Measurements from ENCODE around the gene AAMDC. TPM values are rescaled to one million over a fixed set of nuclear protein-coding genes. Genes with fewer than 3 reads are reported as not detected.

Gene AAMDC
- total RNA-seq, 3 donors from 2014 or later (not counting 1 experiment from before 2014, with no cell fraction given): 4.8 to 5.7 (median 5.4) TPM

DNA sequence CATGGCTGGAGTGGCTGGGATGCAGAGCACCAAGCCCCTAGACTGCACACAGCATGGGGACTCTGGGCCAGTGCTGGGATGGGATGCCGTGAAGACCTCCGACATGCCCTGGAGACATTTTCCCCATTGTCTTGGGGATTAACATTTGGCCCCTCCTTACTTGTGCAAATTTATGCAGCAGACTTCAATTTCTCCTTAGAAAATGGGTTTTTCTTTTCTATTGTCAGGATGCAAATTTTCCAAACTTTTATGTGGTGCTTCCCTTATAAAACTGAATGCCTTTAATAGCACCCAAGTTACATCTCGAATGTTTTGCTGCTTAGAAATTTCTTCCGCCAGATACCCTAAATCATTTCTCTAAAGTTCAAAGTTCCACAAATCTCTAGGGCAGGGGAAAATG is 29.6 kb upstream of the AAMDC start:
- DNase-seq (no peak), ATAC-seq (no peak)
- Mint-ChIP-seq H3K4me3 (no peak overlapping the region), H3K4me1 (peaks cover 91 to 93% of the 10 kb centered on the region in 2 donors), H3K27ac (no peak overlapping the region), H3K27me3 (ENCODE audit: low read depth in 2 of 2) (no peaks in the 10 kb centered on the region), H3K9me3 (no peaks in the 10 kb centered on the region), H3K36me3 (no peaks in the 10 kb centered on the region)
- intact Hi-C loops (cut with micrococcal nuclease): no loop called here
- peaks cover 19% of the 10 kb centered on the region for H3K4me1 ChIP-seq (ENCODE audit: control insufficient read depth, insufficient read depth, low read length)
- H3K36me3 ChIP-seq (ENCODE audit: control insufficient read depth, insufficient read depth, low read length): no peaks in the 10 kb centered on the region
- H3K9me3 ChIP-seq (ENCODE audit: control insufficient read depth, insufficient read depth, low read length): no peaks in the 10 kb centered on the region
- no peak overlapping the region for H3K27ac ChIP-seq (ENCODE audit: low read length)
- H3K4me3 ChIP-seq (ENCODE audit: low read length): no peak overlapping the region
- WGBS (ENCODE audit: insufficient coverage): 96% methylated on average over 4 of the region's 4 CpGs
- no peaks in the 10 kb centered on the region for H3K27me3 ChIP-seq (ENCODE audit: control insufficient read depth, insufficient read depth, low read length)
- TF ChIP-seq, protein P1, sequence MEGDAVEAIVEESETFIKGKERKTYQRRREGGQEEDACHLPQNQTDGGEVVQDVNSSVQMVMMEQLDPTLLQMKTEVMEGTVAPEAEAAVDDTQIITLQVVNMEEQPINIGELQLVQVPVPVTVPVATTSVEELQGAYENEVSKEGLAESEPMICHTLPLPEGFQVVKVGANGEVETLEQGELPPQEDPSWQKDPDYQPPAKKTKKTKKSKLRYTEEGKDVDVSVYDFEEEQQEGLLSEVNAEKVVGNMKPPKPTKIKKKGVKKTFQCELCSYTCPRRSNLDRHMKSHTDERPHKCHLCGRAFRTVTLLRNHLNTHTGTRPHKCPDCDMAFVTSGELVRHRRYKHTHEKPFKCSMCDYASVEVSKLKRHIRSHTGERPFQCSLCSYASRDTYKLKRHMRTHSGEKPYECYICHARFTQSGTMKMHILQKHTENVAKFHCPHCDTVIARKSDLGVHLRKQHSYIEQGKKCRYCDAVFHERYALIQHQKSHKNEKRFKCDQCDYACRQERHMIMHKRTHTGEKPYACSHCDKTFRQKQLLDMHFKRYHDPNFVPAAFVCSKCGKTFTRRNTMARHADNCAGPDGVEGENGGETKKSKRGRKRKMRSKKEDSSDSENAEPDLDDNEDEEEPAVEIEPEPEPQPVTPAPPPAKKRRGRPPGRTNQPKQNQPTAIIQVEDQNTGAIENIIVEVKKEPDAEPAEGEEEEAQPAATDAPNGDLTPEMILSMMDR (IDR thresholded peaks at IDR 0.05): no peak

DNA sequence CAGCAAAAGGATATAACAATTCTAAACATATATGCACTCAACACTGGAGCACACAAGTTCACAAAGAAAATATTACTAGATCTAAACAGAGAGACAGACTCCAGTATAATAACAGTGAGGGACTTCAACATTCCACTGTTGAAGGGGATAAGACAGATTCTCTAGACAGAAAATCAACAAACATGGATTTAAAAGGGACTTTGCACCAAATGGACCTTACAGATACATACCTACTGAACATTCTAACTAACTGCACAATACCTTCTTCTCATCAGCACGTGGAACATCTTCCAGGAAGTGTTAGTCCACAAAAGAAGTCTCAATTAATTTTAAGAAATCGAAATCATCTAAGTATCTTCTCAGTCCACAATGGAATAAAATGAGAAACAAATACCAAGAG is 27.0 kb upstream of the AAMDC start:
- Mint-ChIP-seq H3K27ac (no peak overlapping the region), H3K27me3 (ENCODE audit: low read depth in 2 of 2) (no peaks in the 10 kb centered on the region), H3K4me1 (peaks cover 87 to 88% of the 10 kb centered on the region in 2 donors), H3K4me3 (no peak overlapping the region), H3K9me3 (no peaks in the 10 kb centered on the region), H3K36me3 (no peaks in the 10 kb centered on the region)
- Histone ChIP-seq H3K27ac (ENCODE audit: low read length) (no peak overlapping the region), H3K9me3 (ENCODE audit: control insufficient read depth, insufficient read depth, low read length) (no peaks in the 10 kb centered on the region), H3K36me3 (ENCODE audit: control insufficient read depth, insufficient read depth, low read length) (no peaks in the 10 kb centered on the region), H3K4me3 (ENCODE audit: low read length) (no peak overlapping the region), H3K27me3 (ENCODE audit: control insufficient read depth, insufficient read depth, low read length) (no peaks in the 10 kb centered on the region), H3K4me1 (ENCODE audit: control insufficient read depth, insufficient read depth, low read length) (peaks cover 14% of the 10 kb centered on the region)
- intact Hi-C loops (cut with micrococcal nuclease): no loop called here
- DNase-seq: no peak
- WGBS (ENCODE audit: insufficient coverage): 85% methylated on average over 2 of the region's 2 CpGs
- TF ChIP-seq, protein P1 (IDR thresholded peaks at IDR 0.05): no peak
- no peak for ATAC-seq

DNA sequence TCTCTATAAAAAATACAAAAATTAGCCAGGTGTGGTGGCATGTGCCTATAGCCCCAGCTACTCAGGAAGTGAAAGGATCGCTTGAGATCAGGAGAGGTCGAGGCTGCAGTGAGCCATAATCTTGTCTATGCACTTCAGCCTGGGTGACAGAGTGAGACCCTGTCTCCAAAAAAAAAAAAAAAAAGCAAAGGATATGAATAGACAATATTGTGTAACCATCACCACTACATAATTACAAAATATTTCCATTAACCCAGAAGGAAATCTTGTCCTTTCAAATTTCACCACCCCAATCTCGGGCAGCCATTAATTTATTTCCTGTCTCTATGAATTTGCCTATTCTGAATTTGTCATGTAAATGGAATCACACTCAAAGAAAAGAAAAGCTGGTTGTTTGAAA is 21.6 kb upstream of the AAMDC start:
- no peaks in the 10 kb centered on the region for H3K36me3 ChIP-seq (ENCODE audit: control insufficient read depth, insufficient read depth, low read length)
- no peaks in the 10 kb centered on the region for H3K27me3 ChIP-seq (ENCODE audit: control insufficient read depth, insufficient read depth, low read length)
- ATAC-seq: no peak
- H3K27ac ChIP-seq (ENCODE audit: low read length): no peak overlapping the region
- intact Hi-C loops (cut with micrococcal nuclease): no loop called here
- Mint-ChIP-seq H3K4me3 (no peak overlapping the region), H3K4me1 (peaks cover 72% of the 10 kb centered on the region in 2 donors), H3K27ac (peak overlapping the region; percentile 40 to 54), H3K36me3 (no peaks in the 10 kb centered on the region), H3K27me3 (ENCODE audit: low read depth in 2 of 2) (no peaks in the 10 kb centered on the region), H3K9me3 (no peaks in the 10 kb centered on the region)
- no peak for DNase-seq
- WGBS (ENCODE audit: insufficient coverage): 65% methylated on average over 2 of the region's 3 CpGs
- TF ChIP-seq, protein P1 (IDR thresholded peaks at IDR 0.05): no peak
- no peak overlapping the region for H3K4me3 ChIP-seq (ENCODE audit: low read length)
- no peaks in the 10 kb centered on the region for H3K9me3 ChIP-seq (ENCODE audit: control insufficient read depth, insufficient read depth, low read length)
- H3K4me1 ChIP-seq (ENCODE audit: control insufficient read depth, insufficient read depth, low read length): peaks cover 14% of the 10 kb centered on the region

DNA sequence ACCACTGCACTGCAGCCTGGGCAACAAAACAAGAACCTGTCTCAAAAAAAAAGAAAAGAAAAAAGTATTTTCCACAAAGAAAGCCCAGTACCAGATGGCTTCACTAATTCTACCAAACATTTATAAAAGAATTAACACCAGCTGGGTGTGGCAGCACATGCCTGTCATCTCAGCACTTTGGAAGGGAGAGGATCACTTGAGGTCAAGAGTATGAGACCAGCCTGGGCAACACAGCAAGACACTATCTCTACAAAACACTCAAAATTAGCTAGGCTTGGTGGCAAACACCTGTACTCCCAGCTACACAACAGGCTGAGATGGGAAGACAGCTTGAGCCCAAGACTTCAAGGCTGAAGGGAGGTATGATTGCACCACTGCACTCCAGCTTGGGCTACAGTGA is 20.5 kb upstream of the AAMDC start:
- no peaks in the 10 kb centered on the region for H3K27me3 Mint-ChIP-seq (ENCODE audit: low read depth in 2 of 2)
- Histone ChIP-seq H3K4me1 (ENCODE audit: control insufficient read depth, insufficient read depth, low read length) (peaks cover 14% of the 10 kb centered on the region), H3K36me3 (ENCODE audit: control insufficient read depth, insufficient read depth, low read length) (no peaks in the 10 kb centered on the region), H3K4me3 (ENCODE audit: low read length) (no peak overlapping the region), H3K27ac (ENCODE audit: low read length) (no peak overlapping the region), H3K27me3 (ENCODE audit: control insufficient read depth, insufficient read depth, low read length) (no peaks in the 10 kb centered on the region), H3K9me3 (ENCODE audit: control insufficient read depth, insufficient read depth, low read length) (no peaks in the 10 kb centered on the region)
- intact Hi-C loops (cut with micrococcal nuclease): no loop called here
- peaks cover 61 to 65% of the 10 kb centered on the region in 2 donors for H3K4me1 Mint-ChIP-seq
- DNase-seq (no peak), ATAC-seq (peak in 1 of 3 donors; percentile 12)
- TF ChIP-seq, protein P1 (IDR thresholded peaks at IDR 0.05): no peak
- H3K4me3 Mint-ChIP-seq: no peak overlapping the region
- no peaks in the 10 kb centered on the region for H3K9me3 Mint-ChIP-seq
- no peaks in the 10 kb centered on the region for H3K36me3 Mint-ChIP-seq
- peak overlapping the region; percentile 10 to 65 for H3K27ac Mint-ChIP-seq

All from natural killer cell (primary cell).